Endothelial cell of umbilical vein (primary cell): ENCODE data around the gene FGF23.

ENCODE experiments used
- EZH2 ChIP-seq: IDR thresholded peaks from 2 replicates; pipeline ENCODE4 v1.6.1; 2012; ENCODE audit warnings: borderline replicate concordance, low read depth, mild to moderate bottlenecking, moderate library complexity, low read length, inconsistent platforms; ENCODE audit not compliant: severe bottlenecking
- FOS ChIP-seq: IDR thresholded peaks from 2 replicates; pipeline ENCODE4 v1.6.1; 2011; ENCODE audit warnings: mild to moderate bottlenecking, low read length, moderate library complexity, borderline replicate concordance; ENCODE audit not compliant: insufficient read depth
- JUN ChIP-seq: IDR thresholded peaks from 2 replicates; pipeline ENCODE4 v1.6.1; 2011; ENCODE audit warnings: borderline replicate concordance, low read depth; ENCODE audit not compliant: insufficient read length, insufficient read depth
- MYC ChIP-seq: IDR thresholded peaks from one replicate; pipeline ENCODE4 v1.6.1; 2011; ENCODE audit warnings: mild to moderate bottlenecking, low read depth, low read length
- POLR2A ChIP-seq: IDR thresholded peaks from 2 replicates; pipeline ENCODE4 v1.6.1; 2012; ENCODE audit warnings: low read depth, mild to moderate bottlenecking, control low read depth, low read length
- POLR2AphosphoS5 ChIP-seq: IDR thresholded peaks from 2 replicates; pipeline ENCODE4 v1.6.1; 2012; ENCODE audit warnings: low read depth, mild to moderate bottlenecking, control low read depth, low read length, moderate library complexity; ENCODE audit not compliant: insufficient read depth
- TF ChIP-seq, protein P1 (sequence below), 2 donors: IDR thresholded peaks; 1 replicate in 1 of 2; 2 replicates in 1 of 2; pipeline ENCODE4 v1.5.1; 2011; ENCODE audit warnings: low read length in 2 of 2, mild to moderate bottlenecking in 2 of 2, moderate library complexity in 2 of 2, control low read depth in 1 of 2, inconsistent platforms in 1 of 2, low read depth in 1 of 2; ENCODE audit not compliant: insufficient read depth in 1 of 2; ENCODE audit errors: extremely low read depth in 1 of 2

DNA sequence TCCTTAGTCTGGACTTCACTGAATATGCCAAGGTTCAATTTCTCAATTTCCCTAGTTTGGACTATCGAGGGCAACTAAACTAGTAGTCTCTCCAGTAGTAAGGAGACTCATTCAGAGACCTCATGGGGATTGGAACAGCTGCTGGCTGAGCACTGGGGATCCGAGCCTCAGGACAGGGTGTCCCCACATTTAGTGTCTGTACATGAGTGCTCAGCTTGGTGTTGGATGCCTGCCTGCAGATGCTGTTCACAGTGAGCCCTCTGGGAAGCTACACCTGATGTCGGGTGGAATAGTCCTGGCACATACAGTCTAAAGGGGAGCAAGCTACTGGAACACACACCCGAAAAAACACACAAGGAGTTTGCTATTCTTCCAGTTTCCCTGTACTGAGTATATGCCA is 820 bp upstream of the FGF23 start:
- TF ChIP-seq, protein P1, sequence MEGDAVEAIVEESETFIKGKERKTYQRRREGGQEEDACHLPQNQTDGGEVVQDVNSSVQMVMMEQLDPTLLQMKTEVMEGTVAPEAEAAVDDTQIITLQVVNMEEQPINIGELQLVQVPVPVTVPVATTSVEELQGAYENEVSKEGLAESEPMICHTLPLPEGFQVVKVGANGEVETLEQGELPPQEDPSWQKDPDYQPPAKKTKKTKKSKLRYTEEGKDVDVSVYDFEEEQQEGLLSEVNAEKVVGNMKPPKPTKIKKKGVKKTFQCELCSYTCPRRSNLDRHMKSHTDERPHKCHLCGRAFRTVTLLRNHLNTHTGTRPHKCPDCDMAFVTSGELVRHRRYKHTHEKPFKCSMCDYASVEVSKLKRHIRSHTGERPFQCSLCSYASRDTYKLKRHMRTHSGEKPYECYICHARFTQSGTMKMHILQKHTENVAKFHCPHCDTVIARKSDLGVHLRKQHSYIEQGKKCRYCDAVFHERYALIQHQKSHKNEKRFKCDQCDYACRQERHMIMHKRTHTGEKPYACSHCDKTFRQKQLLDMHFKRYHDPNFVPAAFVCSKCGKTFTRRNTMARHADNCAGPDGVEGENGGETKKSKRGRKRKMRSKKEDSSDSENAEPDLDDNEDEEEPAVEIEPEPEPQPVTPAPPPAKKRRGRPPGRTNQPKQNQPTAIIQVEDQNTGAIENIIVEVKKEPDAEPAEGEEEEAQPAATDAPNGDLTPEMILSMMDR (IDR thresholded peaks at IDR 0.05; ENCODE audit: extremely low read depth in 1 of 2, insufficient read depth in 1 of 2, low read depth in 1 of 2, low read length in 2 of 2) = no peak
- TF ChIP-seq POLR2A (no peak), POLR2AphosphoS5 (no peak), MYC (no peak), EZH2 (no peak), JUN (no peak), FOS (no peak)
